GM18519 (cell line): ENCODE results near the gene BRIP1.
"Not testable (repeated sequence)": the region's sequence is repeated elsewhere in the genome, so short reads cannot be mapped to it uniquely, and the experiment has no call there.

Source experiments
- ATAC-seq: cut with Tn5 transposase; IDR thresholded peaks from one replicate; pipeline ENCODE4 v1.9.1; 2021; ENCODE audit warnings: mild to moderate bottlenecking, moderate library complexity; ENCODE audit not compliant: unreplicated experiment, low FRiP score

Gene BRIP1

GRCh38 chr17:61806936-61807335 lies 56.4 kb downstream of the BRIP1 start:
- ATAC-seq, result no peak

GRCh38 chr17:61806081-61806828 lies 57.1 kb downstream of the BRIP1 start:
- no peak for ATAC-seq

DNA sequence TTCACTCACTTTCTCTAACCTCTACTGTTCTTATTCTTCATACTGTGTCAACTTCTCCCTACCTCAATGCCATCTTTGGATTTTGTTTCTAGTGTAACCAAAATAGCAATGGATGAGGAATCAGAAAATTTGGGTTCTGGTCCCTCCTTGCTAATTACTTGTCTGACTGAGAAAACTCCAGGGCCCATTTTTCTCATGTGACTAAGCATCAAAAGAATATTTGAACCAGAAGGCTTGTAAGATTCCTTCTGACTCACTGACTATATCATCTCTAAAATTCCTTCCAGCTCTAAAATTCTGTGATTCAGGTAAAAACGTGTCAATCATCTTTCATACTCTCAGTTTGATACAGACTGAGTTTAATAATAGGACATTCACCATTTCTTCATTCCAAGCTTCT lies 57.9 kb downstream of the BRIP1 start:
- no peak for ATAC-seq

- ATAC-seq, result no peak
These were observed 59.5 kb downstream of the BRIP1 start for GRCh38 chr17:61803796-61804195.

DNA sequence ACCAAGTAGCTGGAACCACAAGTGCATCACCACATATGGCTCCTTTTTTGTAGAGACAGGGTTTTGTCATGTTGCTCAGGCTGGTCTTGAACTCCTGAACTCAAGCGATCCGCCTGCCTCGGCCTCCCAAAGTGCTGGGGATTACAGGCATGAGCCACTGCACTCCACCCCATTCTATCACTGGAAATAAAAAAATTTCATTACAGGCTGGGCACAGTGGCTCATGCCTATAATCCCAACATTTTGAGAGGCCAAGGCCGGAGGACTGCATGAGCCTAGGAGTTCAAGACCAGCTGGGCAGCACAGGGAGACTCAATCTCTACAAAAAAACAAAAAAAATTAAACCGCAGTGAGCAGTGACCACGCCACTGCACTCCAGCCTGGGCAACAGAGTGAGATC lies 60.1 kb downstream of the BRIP1 start:
- no peak for ATAC-seq

DNA sequence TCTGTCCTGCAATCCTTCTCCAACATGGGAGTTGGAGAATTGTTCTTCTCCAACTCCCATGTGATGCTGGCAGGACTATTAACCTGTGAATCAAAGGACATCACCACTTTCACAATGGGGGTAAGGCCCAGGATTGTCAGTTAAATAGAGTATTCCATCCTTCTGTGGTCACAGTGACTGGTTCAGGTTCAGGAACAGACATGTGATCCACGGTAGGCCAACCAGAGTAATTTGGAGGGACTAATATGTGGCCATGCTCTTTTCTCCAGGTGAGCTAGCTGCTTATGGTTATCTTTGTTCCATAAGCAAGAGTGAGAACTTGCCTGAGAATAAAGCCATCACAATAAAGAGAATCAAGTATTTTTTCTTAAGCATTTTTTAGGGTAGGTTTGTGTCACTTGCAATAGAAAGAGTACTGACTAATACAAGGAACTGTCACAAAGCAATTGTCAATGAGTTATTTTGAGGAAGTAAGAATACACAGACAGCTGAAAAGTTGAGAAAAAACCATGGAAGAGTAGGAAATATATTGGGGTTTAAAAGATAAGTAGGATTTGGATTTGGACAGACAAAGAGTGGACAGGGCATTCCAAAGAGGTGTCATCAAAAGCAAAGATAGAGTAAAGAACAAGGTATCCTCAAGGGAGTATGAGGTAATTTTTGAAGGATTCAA lies 63.4 kb downstream of the BRIP1 start:
- ATAC-seq, result peak; percentile 47

DNA sequence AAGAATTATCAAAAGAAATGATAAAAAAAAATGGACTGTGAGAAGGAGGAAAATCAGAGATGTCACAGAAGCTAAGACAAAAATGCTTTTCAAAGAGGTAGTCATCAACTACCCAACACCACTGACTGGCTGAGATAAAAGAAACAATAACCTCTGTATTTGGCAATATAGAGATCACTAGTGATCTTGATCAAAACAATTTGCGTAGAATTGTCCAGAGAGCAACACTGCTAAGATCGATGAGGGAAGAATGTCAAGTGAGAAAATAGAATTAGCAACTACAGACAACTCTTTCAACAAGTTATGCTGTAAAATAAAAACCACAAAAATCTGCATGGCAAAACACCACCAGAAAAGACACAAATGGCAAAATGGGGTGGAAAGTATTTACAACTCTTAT lies 66.0 kb downstream of the BRIP1 start:
- ATAC-seq, result no peak

DNA sequence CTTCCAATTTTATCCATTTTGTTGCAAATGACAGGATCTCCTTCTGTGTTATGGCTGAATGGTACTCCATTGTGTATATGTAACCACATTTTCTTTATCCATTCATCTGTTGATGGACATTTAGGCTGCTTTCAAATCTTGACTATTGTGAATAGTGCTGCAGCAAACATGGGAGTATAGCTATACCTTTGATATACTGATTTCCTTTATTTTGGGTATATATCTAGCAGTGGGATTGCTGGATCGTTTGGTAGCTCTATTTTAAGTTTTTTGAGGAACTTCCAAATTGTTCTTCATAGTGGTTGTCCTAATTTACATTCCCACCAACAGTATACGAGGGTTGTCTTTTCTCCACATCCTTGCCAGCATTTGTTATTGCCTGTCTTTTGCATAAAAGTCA lies 67.8 kb downstream of the BRIP1 start:
- ATAC-seq, result no peak

GRCh38 chr17:61794792-61795191 lies 68.5 kb downstream of the BRIP1 start:
- no peak for ATAC-seq

DNA sequence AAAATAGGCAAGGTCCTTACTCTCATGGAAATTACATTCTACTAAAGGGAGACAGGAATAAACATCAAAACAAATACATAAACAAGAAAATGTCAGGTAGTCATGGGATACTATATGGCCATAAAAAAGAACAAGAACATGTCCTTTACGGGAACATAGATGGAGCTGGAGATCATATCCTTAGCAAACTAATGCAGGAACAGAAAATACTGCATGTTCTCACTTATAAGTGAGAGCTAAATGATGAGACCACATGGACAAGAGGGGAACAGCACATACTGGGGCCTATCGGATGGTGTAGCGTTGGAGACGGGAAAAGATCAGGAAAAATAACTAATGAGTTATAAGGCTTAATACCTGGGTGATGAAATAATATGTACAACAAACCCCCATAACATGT lies 69.1 kb downstream of the BRIP1 start:
- no peak for ATAC-seq

DNA sequence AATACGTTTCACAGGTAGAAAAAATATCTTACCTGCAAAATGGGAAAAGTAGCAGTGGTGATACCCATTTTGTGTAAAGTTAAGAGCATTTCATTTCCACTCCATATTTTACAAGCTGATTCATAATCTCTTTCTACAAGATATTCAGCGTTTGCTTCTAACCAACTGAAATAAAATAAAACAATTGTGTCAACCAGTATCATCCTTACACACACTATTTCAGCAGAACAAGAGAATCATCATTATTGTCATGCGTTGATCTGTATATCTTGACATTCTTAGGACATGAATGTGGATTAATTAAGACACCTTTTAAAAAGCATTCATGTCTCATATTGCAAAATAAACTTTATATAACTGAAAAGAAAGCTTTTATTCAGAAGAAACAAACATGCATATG lies 69.8 kb downstream of the BRIP1 start:
- no peak for ATAC-seq

- ATAC-seq, result no peak
These were observed 73.5 kb downstream of the BRIP1 start for GRCh38 chr17:61789872-61790271.

GRCh38 chr17:61786088-61786487 lies 77.2 kb downstream of the BRIP1 start:
- ATAC-seq, result no peak

DNA sequence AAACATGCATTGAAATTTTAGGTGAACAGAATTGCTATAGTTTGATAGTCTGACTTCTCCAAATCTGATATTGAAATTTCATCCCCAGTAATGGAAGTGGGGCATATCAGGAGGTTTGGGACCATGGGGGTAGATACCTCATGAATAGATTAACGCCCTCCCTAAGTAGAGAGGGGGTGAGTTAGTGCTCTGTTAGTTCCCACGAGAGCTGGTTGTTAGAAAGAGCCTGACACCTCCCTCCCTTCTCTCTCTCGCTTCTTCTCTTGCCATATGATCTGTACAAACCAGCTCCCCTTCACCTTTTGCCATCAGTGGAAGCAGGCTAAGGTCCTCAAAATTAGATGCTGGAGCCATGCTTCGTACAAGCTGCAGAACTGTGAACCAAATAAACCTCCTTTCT lies 78.8 kb downstream of the BRIP1 start:
- no peak for ATAC-seq

DNA sequence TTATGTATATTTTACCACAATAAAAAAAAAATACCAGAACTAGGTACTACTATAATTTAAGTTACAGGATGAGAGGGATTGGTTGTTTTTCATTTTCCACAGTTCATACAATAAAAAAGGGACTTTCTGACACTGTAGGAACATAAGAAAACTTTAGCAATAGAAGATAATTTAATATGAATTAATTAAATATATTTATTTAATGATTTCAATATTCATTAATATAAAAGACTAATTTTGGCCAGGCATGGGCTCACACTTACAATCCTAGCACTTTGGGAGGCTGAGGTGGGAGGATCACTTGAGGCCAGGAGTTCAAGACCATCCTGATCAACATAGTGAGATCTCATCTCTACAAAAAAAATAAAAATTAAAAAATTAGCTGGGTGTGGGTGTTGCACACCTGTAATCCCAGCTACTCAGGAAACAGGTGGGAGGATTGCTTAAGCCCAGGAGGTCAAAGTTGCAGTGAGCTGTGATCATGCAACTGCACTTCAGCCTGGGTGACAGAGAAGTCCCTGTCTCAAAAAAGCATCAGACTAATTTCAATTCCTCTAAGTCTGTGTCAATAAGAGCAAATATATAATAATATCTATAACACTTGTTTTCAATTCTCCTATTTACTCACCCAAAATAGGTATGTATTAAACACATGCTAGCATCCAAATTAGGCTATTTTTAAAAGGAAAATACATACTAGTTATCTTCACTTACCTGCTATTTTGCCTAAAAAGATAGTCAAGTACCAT lies 79.6 kb downstream of the BRIP1 start:
- peak; percentile 56 for ATAC-seq

DNA sequence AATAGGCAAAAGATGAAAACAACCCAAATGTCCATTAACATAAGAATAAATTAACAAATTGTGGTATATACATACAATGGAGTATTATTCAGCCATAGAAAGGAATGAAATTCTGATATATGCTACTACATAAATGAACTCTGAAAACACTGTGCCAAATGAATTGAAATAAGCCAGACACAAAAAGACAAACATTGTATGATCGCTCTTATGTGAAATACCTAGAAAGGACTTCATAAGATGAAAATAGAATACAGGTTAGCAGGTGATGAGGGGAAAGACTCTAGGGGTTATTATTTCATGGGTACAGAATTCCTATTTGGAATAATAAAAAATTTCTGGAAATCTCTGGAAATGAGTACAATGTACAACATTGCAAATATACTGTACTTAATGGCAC lies 80.2 kb downstream of the BRIP1 start:
- no peak for ATAC-seq

DNA sequence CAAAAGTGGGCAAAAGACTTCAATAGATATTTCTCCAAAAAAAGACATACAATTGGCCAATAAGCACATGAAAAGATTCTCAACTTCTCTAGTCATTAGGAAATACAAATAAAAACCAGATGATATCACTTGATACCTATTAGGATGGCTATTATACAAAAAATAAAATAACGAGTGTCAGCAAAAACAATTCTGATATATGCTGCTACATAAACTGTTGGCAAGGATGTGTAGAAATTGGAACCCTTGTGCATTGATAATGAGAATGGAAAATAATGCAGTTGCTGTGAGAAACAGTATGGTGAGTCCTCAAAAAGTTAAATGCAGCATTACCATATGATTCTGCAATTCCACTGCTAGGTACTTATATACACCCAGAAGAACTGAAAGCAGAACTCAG lies 80.6 kb downstream of the BRIP1 start:
- ATAC-seq, result no peak

DNA sequence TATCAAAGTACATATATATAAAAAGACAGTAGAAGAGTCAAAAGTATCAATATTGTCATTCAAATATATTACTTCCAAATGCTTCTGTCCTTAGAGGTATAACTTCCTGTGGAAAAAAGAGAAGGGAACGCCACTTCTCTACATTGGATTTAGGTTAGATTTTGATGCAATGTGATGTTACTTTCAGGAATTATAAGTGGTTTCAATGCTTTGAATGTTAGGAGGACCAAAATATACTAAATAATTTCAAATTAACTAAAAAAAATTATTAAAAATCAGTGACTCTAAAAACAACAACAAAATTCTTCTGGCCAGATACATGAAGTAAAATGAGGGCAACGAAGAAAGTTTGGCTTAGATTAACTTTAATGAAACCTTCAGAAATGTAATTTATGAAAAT lies 88.0 kb downstream of the BRIP1 start:
- ATAC-seq, result no peak

GRCh38 chr17:61774724-61775123 lies 88.6 kb downstream of the BRIP1 start:
- ATAC-seq, result no peak

DNA sequence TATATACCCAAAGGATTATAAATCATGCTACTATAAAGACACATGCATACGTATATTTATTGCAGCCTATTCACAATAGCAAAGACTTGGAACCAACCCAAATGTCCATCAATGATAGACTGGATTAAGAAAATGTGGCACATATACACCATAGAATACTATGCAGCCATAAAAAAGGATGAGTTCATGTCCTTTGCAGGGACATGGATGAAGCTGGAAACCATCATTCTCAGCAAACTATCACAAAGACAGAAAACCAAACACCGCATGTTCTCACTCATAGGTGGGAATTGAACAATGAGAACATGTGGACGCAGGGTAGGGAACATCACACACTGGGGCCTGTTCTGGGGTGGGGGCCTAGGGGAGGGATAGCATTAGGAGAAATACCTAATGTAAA lies 89.2 kb downstream of the BRIP1 start:
- not testable (repeated sequence) for ATAC-seq

DNA sequence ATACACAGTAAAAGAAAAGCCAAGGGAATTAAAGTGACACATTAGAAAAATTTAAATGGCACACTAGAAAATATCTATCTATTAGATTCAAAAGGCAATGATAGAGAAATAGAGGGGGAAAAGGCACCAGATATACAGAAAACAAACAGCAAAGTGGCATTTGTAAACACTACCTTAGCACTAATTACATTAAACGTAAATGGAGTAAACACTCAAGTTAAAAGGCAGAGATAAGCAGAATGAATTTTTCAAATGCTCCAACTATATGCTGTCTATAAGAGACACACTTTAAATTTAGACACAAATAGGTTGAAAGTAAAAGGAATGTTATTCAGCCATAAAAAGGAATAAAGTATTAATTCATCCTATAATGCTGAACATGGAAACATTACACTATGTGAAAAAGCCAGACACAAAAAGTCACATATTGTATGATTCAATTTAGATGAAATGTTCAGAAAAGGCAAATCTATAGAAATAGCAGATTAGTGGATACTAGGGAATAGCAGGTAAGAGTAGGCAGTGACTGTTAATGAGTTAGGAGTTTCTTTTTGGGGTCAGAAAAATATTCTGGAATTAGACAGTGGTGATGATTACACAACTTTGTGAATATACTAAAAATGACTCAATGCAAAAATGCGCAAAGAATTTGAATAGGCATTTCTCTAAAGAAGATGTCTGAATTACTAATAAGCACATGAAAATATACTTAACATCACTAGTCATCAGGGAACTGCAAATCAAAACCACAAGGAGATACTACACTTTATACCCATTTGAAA lies 92.4 kb downstream of the BRIP1 start:
- ATAC-seq, result no peak
